ENCODE measurements around the gene FAM151B.

The FAM151B gene

DNA sequence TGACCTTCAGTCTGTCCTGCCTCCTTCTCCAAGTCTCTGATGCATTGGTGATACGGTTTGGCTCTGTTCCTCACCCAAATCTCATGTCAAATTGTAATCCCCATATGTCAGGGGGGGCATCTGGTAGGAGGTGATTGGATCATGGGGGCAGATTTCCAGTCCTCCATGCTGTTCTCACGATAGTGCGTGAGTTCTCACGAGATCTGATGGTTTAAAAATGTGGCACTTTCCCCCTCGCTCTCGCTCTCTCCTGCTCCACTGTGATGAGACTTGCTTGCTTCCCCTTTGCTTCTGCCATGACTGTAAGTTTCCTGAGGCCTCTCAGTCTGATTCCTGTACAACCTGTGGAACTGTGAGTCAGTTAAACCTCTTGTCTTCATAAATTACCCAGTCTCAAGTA lies 96.9 kb downstream of the FAM151B start:
- in situ Hi-C loops (cut with MboI; ENCODE audit: low sequenced_read_pairs) = no loop called here

DNA sequence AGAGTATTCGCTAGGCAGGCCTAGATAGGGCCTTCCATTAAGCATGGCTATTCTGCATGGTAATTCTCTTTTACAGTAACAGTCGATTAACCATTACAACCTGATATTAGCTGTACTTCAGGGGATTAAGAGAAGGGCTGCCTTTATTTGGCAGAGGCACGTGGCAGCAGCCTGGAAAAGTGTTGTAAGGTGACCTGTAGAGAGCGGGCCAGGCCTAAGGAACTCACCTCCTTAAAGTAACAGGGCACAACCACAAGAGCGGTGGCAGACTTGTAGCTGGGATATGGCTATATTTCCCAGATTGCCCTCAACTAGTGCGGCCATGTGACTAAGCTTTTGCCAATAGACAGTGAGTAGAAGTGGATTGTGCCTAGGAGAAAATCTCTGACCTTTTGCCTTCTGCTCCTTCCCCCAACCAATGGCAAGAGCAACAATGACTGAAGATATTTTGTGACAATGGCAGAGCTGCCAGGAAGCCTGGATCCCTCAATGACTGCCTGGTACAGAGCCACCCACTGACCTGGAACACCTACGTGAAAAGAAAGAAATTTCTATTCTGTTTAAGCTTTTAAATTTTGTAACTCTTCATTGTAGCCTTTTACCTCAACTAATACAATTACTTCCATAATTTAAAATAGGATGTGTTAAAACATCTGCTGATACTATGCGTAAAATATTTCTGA lies 101.1 kb downstream of the FAM151B start:
- in situ Hi-C loops (cut with MboI; ENCODE audit: low sequenced_read_pairs) = no loop called here

DNA sequence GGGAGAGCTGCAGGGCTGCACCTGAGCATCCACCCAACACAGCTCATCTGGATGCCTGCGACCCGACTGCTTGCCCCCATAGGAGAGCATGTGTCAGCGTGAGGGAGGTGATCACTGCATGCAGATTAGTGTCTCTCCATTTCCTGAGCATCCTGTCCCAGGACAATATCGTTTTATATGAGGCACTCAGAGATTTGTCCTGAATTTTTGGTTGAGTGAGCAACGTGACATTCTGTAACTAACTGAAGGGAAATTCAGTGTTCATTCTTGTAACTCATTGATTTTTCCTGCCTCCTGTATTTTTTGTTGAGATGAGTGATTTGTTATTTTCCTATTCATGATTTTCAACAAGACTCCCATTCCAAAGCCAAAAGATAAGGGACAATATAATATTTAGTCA lies 102.9 kb downstream of the FAM151B start:
- in situ Hi-C loops (cut with MboI; ENCODE audit: low sequenced_read_pairs) = no loop called here

DNA sequence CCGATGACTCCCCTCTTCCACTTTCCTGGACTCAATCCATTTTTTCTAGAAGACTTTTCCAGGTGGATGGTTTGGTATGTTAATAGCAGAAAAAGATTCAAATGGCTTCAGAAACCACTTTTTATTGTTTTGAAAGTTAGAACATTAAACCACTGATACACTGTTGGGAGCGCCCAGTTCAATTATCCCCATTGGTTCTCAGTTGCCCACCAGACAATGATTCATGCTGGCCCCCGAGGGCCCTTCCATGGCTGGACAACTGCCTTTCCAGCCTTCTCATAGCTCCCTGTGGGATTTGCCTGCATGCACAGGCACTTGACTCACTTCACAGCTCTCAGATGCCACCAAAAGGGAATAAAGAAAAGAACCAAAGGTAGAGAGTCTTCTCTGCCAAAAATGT lies 103.5 kb downstream of the FAM151B start:
- in situ Hi-C loops (cut with MboI; ENCODE audit: low sequenced_read_pairs) = no loop called here

DNA sequence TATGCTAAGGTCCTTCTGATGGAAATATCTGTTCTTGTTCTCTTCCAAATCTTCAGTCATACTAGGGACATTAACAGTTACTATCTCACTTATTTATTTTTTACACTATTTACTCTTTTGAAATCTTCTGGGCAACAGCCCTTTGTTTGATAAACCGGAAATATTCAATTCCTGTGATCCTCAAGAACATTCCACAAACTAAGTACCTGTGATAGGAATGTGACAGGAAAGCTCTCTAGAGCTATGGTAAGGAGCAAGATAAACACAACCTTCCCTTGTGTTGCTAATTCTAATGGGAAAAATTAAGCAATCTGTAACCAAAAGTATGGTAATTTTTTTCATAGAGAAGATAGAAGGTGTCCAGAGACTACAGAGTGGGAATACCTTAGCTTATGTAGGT lies 104.2 kb downstream of the FAM151B start:
- in situ Hi-C loops (cut with MboI; ENCODE audit: low sequenced_read_pairs) = no loop called here
